Esophagus mucosa (tissue), 1 donor: ENCODE results near the gene TCF4. TPM values are rescaled to one million over a fixed set of nuclear protein-coding genes. Genes with fewer than 3 reads are reported as not detected.
A peak's percentile ranks its signal among the peaks of the same experiment; 100 is the strongest.

Experiments used
- ATAC-seq: fragments of 200-7000 bp; cut with Tn5 transposase; one replicate; pipeline ENCODE4 v1.9.1; 2020
- total RNA-seq: library from RNA; stranded (reverse); gene quantifications from one replicate; pipeline ENCODE4 v1.2.4, GENCODE V29; 2023
- donor health status: DM: yes; HTN: yes; CAD: no.

The TCF4 gene
- total RNA-seq, 1 donor from 2014 or later: 25.1 TPM

- ATAC-seq: no peak
These were observed 154.9 kb downstream of the TCF4 start for GRCh38 chr18:55433140-55433539.

- ATAC-seq: no peak
These were observed 155.5 kb downstream of the TCF4 start for GRCh38 chr18:55432307-55433040.

GRCh38 chr18:55430026-55430425, 158.0 kb downstream of the TCF4 start:
- no peak for ATAC-seq

- no peak for ATAC-seq
These were observed 160.0 kb downstream of the TCF4 start for GRCh38 chr18:55427951-55428350.

GRCh38 chr18:55425698-55426097, 162.3 kb downstream of the TCF4 start:
- ATAC-seq: no peak

GRCh38 chr18:55422456-55423180, 165.4 kb downstream of the TCF4 start:
- peak; percentile 22 for ATAC-seq

- ATAC-seq: peak; percentile 80
These were observed 166.2 kb downstream of the TCF4 start for GRCh38 chr18:55421615-55422419.

- no peak for ATAC-seq
These were observed 166.7 kb downstream of the TCF4 start for GRCh38 chr18:55421308-55421614.

- peak; percentile 27 for ATAC-seq
These were observed 167.2 kb downstream of the TCF4 start for GRCh38 chr18:55420665-55421307.

- ATAC-seq: no peak
These were observed 167.9 kb downstream of the TCF4 start for GRCh38 chr18:55419947-55420664.

- no peak for ATAC-seq
These were observed 168.7 kb downstream of the TCF4 start for GRCh38 chr18:55419132-55419946.

- ATAC-seq: no peak
These were observed 169.6 kb downstream of the TCF4 start for GRCh38 chr18:55418439-55418838.

GRCh38 chr18:55416791-55417190, 171.2 kb downstream of the TCF4 start:
- no peak for ATAC-seq

- peak; percentile 86 for ATAC-seq
These were observed 172.6 kb downstream of the TCF4 start for GRCh38 chr18:55415258-55415871.

- ATAC-seq: no peak
These were observed 173.5 kb downstream of the TCF4 start for GRCh38 chr18:55414475-55414874.

- ATAC-seq: no peak
These were observed 174.5 kb downstream of the TCF4 start for GRCh38 chr18:55413474-55413873.

GRCh38 chr18:55407774-55408535, 180.0 kb downstream of the TCF4 start:
- ATAC-seq: no peak

- ATAC-seq: no peak
These were observed 180.8 kb downstream of the TCF4 start for GRCh38 chr18:55407191-55407590.

GRCh38 chr18:55406451-55406991, 181.5 kb downstream of the TCF4 start:
- ATAC-seq: no peak

- peak; percentile 48 for ATAC-seq
These were observed 182.0 kb downstream of the TCF4 start for GRCh38 chr18:55405893-55406406.
